Activated gamma-delta T cell (primary cell): ENCODE results near the gene ADAM23.

Experiments used
- DNase-seq: peaks from one replicate; lab custom pipeline; 2025; lab: John Stamatoyannopoulos, UW

Gene ADAM23

GRCh38 chr2:206443735-206444527 lies 599 bp downstream of the ADAM23 start:
- no peak for DNase-seq

GRCh38 chr2:206445948-206446347 lies 2.6 kb downstream of the ADAM23 start:
- DNase-seq = no peak

GRCh38 chr2:206452242-206452641 lies 8.9 kb downstream of the ADAM23 start:
- no peak for DNase-seq

- DNase-seq = no peak
These were observed 9.4 kb downstream of the ADAM23 start for GRCh38 chr2:206452750-206453149.

- DNase-seq = no peak
These were observed 12.9 kb downstream of the ADAM23 start for GRCh38 chr2:206456078-206456754.

- DNase-seq = no peak
These were observed 13.9 kb downstream of the ADAM23 start for GRCh38 chr2:206457188-206457634.

- DNase-seq = no peak
These were observed 19.0 kb downstream of the ADAM23 start for GRCh38 chr2:206462240-206462854.

- no peak for DNase-seq
These were observed 20.4 kb downstream of the ADAM23 start for GRCh38 chr2:206463685-206464084.

GRCh38 chr2:206464597-206464996 lies 21.3 kb downstream of the ADAM23 start:
- no peak for DNase-seq

- no peak for DNase-seq
These were observed 28.3 kb downstream of the ADAM23 start for GRCh38 chr2:206471524-206472062.

- DNase-seq = no peak
These were observed 28.8 kb downstream of the ADAM23 start for GRCh38 chr2:206472094-206472493.

GRCh38 chr2:206474099-206474498 lies 30.8 kb downstream of the ADAM23 start:
- no peak for DNase-seq

GRCh38 chr2:206477296-206477695 lies 34.0 kb downstream of the ADAM23 start:
- DNase-seq = no peak

GRCh38 chr2:206478340-206478739 lies 35.0 kb downstream of the ADAM23 start:
- DNase-seq = no peak

GRCh38 chr2:206480161-206480560 lies 36.8 kb downstream of the ADAM23 start:
- no peak for DNase-seq

- DNase-seq = no peak
These were observed 37.3 kb downstream of the ADAM23 start for GRCh38 chr2:206480620-206481019.

- DNase-seq = no peak
These were observed 37.7 kb downstream of the ADAM23 start for GRCh38 chr2:206481056-206481455.

- DNase-seq = no peak
These were observed 38.8 kb downstream of the ADAM23 start for GRCh38 chr2:206482123-206482522.

- no peak for DNase-seq
These were observed 39.3 kb downstream of the ADAM23 start for GRCh38 chr2:206482633-206483032.

GRCh38 chr2:206488053-206488452 lies 44.7 kb downstream of the ADAM23 start:
- DNase-seq = no peak

- no peak for DNase-seq
These were observed 45.3 kb downstream of the ADAM23 start for GRCh38 chr2:206488623-206489022.

GRCh38 chr2:206494061-206494460 lies 50.7 kb downstream of the ADAM23 start:
- no peak for DNase-seq

GRCh38 chr2:206502729-206503128 lies 59.4 kb downstream of the ADAM23 start:
- no peak for DNase-seq
